CD4-positive, alpha-beta T cell treated with Interleukin-4 for 4 hours (primary cell): Measurements from ENCODE around the gene DTYMK.
A peak's percentile ranks its signal among the peaks of the same experiment; 100 is the strongest.

Source experiments
- DNase-seq: peaks from one replicate; pipeline ENCODE4 v3.0.0-alpha.2; 2020

DTYMK gene

GRCh38 chr2:241645915-241646645, 40.5 kb downstream of the DTYMK start:
- no peak for DNase-seq

DNA sequence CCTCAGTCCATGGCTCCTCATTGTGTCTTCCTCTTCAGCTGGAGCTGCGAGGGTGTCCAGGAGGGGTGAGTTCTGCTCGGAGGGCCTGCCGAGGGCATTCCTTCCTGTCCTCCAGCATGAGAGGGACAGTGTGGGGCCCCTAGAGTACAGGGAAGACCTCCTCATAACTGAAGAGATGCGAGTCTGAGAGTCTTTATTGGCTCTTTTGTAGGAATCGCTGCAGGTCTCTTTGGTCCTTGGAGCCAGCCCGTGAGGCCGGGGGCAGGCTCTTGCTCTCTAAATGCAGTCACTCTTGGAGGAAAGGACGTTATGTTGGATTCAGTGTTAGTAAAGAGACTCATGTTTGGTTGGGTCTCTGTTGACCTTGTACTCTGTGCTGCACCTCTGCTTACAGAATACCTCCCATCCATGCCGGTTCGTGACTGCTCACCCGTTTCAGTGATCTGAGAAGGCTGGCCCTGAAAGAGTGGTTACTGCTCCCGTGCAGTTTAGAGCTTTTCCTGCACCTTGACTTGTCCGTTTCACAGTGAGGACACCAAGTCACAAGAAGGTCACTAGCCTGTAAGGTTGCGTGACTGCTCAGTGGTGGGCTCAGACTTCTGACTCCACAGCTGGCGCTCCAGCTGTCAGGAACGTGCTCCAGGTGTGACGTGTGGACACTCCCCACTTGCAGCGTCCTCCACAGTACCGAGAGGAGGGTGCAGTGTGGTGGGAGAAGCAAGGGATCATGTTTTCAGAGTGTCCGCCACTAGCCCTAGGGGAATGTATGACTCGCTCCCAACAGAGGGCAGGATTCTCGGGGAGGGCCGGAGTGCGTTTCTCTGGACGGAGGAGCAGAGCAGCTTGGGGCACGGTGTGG, 41.3 kb downstream of the DTYMK start:
- no peak for DNase-seq

GRCh38 chr2:241641631-241642030, 45.0 kb downstream of the DTYMK start:
- DNase-seq, result no peak

- DNase-seq, result no peak
These were observed 46.3 kb downstream of the DTYMK start for GRCh38 chr2:241640165-241640795.

DNA sequence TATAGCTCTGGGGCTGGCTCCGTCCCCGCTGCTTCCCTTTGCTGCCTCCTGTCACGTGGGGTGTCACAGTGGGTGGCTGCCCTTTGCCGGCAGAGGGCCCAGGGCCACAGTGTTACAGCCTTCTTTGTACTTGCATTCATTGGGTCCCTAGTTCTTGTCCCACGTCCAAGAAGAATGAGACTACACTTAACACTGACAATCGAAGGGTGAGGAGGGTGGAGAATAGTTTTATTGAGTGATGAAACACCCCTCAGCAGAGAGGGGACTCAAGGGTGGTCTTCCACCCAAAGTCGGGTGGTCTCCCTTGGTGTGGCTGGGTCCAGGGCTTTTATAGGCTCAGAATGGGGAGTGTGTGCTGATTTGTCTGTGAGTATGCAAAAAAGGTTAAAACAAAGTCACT, 47.2 kb downstream of the DTYMK start:
- no peak for DNase-seq

DNA sequence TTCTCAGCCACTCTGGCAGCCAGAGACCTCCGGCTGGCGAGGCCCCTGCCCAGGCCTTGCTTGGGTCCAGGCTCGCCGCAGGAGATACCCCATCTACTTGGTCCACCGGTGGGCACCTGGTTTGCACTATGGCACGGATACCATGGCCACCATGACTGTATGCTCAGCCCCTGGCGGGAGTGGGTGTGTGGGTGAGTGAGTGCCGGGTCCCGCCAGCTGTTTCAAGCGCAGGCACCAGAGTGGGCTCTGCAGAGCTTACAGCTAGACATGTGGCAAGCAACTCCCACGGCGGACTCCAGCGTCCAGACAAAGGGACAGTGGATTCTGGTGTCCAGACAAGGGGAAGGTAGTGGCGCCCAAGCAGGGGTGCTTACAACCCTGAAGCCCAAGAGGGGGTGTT, 47.7 kb downstream of the DTYMK start:
- no peak for DNase-seq

DNA sequence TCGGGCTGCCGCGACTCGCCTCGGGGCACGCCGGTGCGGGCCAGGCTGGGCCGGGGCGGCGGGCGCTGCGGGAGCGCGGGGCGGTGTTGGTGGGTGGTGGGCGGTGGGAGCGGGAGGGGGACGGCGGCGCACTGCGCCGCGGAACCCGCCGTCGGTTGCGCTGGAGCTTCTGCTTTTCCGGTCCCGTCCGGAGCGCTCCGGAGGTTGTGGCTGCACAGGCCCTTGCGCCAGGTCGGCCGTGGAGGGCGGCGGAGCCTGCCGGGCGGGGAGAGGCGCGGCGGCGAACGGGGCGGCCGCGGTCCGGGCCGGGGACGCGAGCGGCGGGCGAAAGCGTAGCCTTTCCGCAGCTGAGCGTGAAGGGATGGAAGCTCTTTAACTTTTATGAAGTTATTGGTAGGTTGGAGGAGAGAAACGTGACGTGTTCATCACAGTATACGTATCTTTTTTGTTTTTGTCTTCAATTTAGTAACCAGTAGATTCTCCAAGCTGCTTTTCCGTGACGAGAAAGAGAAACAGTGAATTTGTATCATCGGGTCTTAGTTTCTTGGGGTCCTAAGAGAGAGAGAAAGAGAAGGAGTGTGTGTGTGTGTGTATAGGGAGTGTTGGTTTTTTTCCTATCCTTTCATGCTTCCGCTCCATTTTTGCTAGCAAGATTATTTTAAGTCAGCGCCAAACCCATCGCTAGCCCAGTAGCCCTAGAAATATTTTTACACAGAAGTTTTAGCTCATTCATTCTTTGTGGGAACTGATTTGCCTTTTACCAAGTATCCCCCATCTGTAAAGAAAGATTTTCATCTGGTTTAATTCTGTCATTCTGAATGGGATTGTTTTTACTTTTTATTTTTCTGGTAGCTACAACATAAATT, 48.6 kb downstream of the DTYMK start:
- no peak for DNase-seq

DNA sequence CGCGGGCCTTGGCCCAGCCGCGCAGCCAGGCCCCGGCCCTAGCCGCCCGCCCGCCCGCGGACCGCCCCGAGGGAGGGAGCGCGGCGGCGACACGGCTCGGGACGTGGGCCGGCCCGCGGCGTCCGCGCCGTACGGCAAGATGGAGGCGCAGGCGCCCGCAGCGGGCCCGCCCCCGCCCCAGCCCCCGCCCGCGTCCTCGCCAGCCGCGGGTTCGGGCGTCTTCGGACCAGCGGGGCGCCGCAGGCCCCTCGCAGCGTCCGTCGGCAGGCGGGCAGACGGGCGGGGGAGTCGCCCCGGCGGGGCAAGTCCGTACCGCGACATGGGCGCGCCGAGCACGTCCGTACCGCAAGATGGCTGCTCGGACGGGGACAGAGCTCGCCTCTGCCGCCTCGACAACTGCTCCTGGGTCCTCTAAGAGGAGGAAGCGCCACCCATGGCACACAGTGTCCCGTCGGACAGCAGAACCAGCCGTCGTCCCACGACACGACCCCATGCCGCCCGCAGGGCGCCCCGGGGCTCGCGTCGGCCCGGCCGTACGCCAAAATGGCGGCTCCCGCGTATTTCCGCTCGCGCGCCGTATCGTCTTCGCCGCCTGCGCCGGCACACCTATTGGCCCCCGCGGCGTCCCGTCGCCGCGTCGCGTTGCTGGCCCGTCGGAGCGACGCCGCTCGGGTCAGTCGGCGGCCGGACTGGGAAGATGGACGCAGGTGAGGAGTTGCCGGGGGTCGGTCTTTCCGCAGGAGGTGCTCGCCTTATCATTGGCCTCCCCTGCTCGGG, 49.4 kb downstream of the DTYMK start, which contains the start of the genes ATG4B and THAP4:
Gene ATG4B, plus strand, starts transcription at position 676 of the 777 bp plus-strand sequence. Its CDS starts 22 bp downstream, at position 698.
Gene THAP4, minus strand, starts transcription at position 141 of the 777 bp plus-strand sequence. CDS start 141 bp downstream, outside the sequence.
- DNase-seq, result peak; percentile 61

DNA sequence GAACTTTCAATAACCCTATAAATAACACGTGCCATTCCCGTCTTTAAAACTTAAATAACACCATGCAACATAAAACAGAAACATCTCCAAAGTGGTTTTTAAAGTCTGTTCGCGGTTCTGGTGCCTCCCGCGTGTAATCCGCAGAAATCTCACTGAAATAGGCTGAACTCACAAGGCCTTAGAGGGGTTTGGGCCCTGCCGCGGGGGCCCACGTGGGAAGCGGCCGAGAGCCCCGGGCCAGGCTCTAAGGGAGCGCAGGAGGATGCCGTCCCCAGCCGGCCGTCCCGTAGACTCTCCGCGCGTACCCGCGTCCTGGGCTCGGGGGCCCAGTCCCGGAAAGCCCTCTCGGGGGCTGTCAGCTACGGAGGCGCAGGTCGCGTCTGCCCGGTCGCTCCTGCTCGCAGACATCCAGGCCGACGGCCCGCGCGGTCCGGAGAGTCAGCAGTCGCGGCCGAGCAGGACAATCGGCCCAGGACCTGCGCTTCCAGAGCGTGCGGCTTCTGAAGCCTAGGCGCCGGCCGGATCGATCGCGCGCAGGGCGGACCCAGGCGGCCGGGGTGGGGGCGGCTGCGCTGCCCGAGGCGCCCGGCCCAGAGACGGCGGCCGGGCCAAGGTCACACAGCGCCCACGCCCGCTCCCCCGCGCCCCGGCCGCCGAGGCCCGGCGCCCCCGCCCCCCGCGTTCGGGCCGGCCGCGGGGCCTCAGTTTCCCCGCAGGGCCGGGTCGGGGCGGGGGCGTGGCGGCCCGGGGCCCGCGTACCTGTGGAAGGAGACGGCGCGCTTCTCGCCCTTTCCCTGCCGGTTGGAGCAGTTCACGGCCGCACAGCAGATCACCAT, 50.2 kb downstream of the DTYMK start:
- no peak for DNase-seq

DNA sequence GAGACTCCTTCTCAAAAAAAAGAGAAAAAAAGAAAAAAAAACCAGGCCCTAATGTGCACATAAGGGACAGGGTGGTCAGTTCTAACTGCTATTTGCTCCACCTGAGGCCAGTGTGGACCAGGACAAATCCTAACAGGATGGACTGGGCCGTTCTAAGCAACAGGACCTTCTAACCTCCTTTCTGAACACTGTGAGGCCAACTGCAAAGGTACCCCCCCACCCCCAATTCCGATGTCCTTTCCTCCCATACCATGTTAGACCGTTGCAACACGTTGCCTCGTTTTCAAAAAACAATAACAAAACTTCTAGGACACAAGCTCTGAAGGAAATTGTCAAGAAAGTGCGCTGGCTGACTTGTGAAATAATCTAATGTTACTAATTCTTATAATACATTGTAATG, 50.9 kb downstream of the DTYMK start:
- DNase-seq, result no peak

DNA sequence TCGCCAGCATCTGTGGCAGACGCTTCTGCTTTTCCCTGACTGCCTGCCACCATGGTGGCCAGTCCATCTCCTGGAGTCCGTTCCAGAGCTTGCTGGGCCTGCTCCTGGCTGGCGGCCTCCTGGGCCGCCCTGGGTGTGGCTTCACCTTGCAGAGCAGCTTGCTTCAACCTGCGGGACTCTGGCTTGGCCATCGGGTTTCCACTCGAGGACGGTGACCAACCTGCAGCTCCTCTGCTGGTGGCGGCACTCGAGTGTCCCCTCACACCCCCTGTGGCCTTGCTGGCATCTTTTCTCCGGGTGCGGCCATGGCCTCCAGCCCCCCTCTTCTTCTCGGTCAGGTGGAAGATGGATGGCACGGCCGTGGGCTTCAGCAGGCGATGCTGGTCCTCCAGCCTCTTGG, 53.1 kb downstream of the DTYMK start:
- no peak for DNase-seq

DNA sequence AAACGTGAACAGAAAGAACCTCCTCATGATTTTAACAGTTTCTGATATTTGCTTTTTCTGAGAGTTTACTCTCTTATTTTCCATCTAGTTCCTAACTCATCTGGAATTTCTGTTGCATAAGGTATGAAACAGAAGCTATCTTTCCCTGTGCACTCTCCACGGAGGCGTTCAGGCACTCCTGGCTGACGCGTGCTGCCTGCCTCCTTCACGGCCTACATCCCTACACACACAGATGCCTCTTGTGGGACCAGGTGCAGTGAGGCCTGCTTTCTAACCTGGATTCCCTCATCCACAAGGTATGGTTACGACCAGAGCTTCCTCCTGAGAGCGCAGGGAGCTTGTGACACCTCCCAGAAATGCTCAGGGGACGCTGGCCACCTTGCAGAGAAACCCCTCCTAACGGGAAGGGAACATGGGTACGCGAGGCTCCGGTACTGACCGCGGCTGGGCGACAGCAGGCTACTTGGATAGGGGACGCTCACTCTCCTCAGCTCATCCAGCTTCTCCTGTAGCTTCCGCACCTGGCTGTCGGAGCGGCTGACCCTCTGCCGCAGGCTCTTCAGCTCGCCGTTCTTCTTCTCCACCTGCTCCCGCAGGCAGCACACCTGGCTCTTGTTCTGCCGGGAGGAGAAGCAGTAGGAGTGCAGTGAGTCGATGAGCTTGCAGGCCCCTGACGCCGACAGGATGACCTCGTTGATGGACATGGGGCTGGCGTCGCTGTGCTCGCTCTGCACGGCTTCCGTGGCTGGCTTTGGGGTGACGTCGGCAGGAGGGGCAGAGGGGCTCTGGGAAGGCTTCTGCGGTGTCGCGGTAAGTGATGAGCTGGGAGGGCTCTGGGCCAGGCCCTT, 53.9 kb downstream of the DTYMK start:
- DNase-seq, result no peak

GRCh38 chr2:241629762-241630435, 56.7 kb downstream of the DTYMK start:
- no peak for DNase-seq

DNA sequence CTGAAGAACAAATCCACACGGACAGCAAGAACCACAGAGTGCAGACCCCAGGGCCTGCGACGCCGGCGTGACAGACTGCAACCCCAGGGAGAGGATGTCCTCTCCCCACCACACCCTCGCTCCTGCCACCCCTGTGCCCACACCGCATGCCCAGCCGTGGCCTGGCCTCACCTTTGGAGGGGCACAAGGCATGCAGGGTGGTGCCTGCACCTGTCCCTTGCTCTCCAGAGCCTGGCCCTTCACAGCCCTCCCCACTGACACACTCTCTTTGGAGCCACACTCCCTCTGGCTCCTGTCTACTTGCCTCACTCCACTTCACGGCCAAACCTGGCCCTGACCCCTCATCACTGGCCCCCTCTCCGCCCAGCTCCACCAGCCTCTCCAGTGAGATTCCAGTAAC, 58.9 kb downstream of the DTYMK start:
- no peak for DNase-seq
